ENCODE measurements around the gene GEN1. TPM values are rescaled to one million over a fixed set of nuclear protein-coding genes. Genes with fewer than 3 reads are reported as not detected.

Gene GEN1
- total and polyA plus RNA-seq, 3 donors from 2014 or later, result 12.8 to 59.1 (median 31.9) TPM

DNA sequence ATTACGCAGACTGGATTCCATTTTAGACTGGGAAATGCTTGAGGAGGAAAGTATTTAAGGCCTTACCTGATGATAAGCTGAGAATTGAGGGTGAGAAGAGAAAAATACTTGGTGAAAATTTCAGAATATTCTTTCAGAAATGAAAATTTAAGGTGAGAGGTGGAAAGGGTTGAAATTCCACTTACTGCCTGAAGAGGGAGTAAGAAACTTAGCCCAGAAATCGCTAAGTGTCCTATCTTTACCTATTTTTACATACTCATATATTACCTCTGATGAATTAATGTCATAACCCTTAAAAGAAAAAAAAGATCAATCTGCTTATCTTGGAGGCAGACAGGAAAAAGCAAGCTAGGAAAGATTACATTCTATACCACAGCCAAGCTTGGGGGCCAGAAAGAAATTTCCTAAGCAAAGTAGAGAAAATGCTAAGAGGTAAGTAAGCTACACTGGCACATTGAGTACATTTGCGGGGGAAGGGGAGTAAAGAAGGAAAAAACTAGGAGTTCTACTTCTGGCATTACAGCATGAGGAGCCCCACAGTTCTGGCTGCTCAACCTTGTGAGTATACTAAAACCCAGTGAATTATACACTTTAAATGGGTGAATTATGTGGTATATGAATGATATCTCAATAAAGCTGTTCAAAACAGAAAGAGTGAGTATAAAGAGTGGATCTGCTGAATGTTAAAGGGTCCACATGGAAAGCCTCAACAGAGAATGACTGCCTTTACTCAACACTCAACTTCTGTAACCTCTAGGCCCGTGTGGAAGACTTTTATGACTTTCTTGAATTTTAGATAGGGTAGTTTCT, 34.2 kb upstream of the GEN1 start:
- no peak for DNase-seq
- TF ChIP-seq, protein P1, sequence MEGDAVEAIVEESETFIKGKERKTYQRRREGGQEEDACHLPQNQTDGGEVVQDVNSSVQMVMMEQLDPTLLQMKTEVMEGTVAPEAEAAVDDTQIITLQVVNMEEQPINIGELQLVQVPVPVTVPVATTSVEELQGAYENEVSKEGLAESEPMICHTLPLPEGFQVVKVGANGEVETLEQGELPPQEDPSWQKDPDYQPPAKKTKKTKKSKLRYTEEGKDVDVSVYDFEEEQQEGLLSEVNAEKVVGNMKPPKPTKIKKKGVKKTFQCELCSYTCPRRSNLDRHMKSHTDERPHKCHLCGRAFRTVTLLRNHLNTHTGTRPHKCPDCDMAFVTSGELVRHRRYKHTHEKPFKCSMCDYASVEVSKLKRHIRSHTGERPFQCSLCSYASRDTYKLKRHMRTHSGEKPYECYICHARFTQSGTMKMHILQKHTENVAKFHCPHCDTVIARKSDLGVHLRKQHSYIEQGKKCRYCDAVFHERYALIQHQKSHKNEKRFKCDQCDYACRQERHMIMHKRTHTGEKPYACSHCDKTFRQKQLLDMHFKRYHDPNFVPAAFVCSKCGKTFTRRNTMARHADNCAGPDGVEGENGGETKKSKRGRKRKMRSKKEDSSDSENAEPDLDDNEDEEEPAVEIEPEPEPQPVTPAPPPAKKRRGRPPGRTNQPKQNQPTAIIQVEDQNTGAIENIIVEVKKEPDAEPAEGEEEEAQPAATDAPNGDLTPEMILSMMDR (IDR thresholded peaks at IDR 0.05), result peak; percentile 65 to 88 (median 82)
- no peak for TF ChIP-seq POLR2A (IDR thresholded peaks at IDR 0.05)
- H3K4me1 ChIP-seq, result no peaks in the 10 kb centered on the region
- H3K27ac ChIP-seq, result no peak overlapping the region
- H3K36me3 ChIP-seq (ENCODE audit: low read depth, missing control alignments), result no peaks in the 10 kb centered on the region
- H3K9me3 ChIP-seq, result no peaks in the 10 kb centered on the region
- 59 to 71% methylated on average over 4 of the region's 4 CpGs for WGBS, 2 donors
- no peaks in the 10 kb centered on the region for H3K27me3 ChIP-seq
- no peak overlapping the region for H3K4me3 ChIP-seq
- intact Hi-C loops (cut with DNase I; ENCODE audit: low total_unique reads), result no loop called here

DNA sequence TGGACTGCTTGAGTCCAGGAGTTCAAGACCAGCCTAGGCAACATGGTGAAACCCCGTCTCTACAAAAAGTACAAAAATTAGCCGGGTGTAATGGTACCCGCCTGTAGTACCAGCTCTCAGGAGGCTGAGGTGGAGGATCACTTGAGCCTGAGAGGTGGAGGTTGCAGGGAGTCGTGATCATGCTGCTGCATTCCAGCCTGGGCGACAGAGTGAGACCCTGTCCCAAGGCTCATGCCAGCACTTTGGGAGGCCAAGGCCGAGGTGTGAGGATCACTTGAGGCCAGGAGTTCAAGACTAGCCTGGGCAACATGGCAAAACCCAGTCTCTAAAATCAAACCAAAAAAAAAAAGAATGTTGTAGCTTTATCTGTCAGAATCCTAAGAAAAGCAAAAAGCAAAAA, 25.7 kb upstream of the GEN1 start:
- no peak for DNase-seq
- TF ChIP-seq, protein P1 (IDR thresholded peaks at IDR 0.05), result no peak
- no peak for TF ChIP-seq POLR2A (IDR thresholded peaks at IDR 0.05)
- H3K27ac ChIP-seq, result no peak overlapping the region
- H3K36me3 ChIP-seq (ENCODE audit: low read depth, missing control alignments), result no peaks in the 10 kb centered on the region
- no peak overlapping the region for H3K4me3 ChIP-seq
- intact Hi-C loops (cut with DNase I; ENCODE audit: low total_unique reads), result no loop called here
- 90 to 93% methylated on average over 6 of the region's 6 CpGs for WGBS, 2 donors
- no peaks in the 10 kb centered on the region for H3K27me3 ChIP-seq
- no peaks in the 10 kb centered on the region for H3K9me3 ChIP-seq
- no peaks in the 10 kb centered on the region for H3K4me1 ChIP-seq

DNA sequence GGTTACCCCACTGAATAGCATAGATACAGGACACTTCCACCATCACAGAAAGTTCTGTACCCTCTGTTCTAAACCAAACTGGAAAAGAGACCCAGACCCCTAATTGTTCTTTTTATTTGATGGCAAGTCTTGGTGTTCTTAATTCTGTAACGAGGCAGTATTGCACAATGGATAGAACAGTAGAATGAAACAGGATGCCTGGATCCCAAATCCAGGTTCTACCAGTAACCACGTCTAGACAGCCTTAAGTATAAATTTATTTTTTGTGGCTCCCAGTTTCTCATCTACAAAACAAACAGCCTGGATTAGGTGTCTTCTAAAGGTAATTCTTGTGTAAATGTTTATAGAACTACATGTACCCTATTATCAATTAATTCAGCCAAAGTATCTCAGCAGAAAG, 24.1 kb upstream of the GEN1 start:
- no peaks in the 10 kb centered on the region for H3K4me1 ChIP-seq
- no peak overlapping the region for H3K4me3 ChIP-seq
- H3K9me3 ChIP-seq, result no peaks in the 10 kb centered on the region
- TF ChIP-seq, protein P1 (IDR thresholded peaks at IDR 0.05), result no peak
- TF ChIP-seq POLR2A (IDR thresholded peaks at IDR 0.05), result no peak
- no peaks in the 10 kb centered on the region for H3K27me3 ChIP-seq
- no peak overlapping the region for H3K27ac ChIP-seq
- intact Hi-C loops (cut with DNase I; ENCODE audit: low total_unique reads), result no loop called here
- H3K36me3 ChIP-seq (ENCODE audit: low read depth, missing control alignments), result no peaks in the 10 kb centered on the region
- no peak for DNase-seq
- WGBS, 2 donors, result 93 to 96% methylated on average over 2 of the region's 2 CpGs

DNA sequence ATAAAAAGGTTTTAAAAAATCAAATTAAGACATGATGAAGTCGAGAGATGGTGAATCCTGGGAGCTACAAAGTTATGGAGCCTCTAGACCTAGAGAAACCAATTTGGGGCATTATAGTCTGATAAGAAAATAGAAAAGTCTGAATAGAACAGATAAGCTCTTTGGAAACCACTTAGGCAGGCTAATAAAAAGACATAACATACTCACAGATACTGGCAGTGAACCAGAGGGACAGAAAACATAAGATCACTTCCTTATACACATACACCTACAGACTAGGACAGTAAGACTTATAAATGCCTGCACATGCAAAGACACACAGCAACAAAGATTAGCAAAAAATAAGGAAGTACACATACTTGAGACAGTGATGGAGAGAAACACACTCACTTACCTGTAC, 20.3 kb upstream of the GEN1 start:
- Histone ChIP-seq H3K4me3 (no peak overlapping the region), H3K36me3 (ENCODE audit: low read depth, missing control alignments) (no peaks in the 10 kb centered on the region), H3K9me3 (no peaks in the 10 kb centered on the region), H3K27me3 (no peaks in the 10 kb centered on the region), H3K4me1 (no peaks in the 10 kb centered on the region), H3K27ac (no peak overlapping the region)
- intact Hi-C loops (cut with DNase I; ENCODE audit: low total_unique reads), result no loop called here
- 81% methylated on average over 1 of the region's 1 CpG for WGBS, 2 donors
- TF ChIP-seq, protein P1 (IDR thresholded peaks at IDR 0.05), result no peak
- no peak for TF ChIP-seq POLR2A (IDR thresholded peaks at IDR 0.05)
- no peak for DNase-seq

DNA sequence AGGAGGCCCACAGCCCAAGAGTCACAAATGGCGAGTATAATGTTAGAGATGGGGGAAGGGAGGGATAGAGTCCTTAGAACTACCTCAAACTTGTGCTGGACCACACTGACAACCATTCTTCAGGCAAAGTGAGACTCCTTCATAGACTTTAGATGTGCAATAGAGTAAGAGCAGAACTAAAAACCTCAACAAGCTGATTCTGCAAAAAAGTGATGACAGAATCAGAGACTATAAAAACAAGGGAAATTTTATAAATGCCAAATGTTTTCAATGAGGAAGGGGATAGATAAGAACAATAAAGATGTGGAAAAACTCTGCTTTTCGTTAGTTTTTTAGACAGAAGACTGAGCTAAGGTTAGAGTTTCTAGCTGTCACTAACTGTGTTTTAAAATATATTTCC, 18.1 kb upstream of the GEN1 start:
- DNase-seq, result no peak
- Histone ChIP-seq H3K4me3 (no peak overlapping the region), H3K27me3 (no peaks in the 10 kb centered on the region), H3K36me3 (ENCODE audit: low read depth, missing control alignments) (no peaks in the 10 kb centered on the region), H3K9me3 (no peaks in the 10 kb centered on the region), H3K4me1 (no peaks in the 10 kb centered on the region), H3K27ac (peak overlapping the region in 1 of 2 donors; percentile 20)
- TF ChIP-seq, protein P1 (IDR thresholded peaks at IDR 0.05), result no peak
- no peak for TF ChIP-seq POLR2A (IDR thresholded peaks at IDR 0.05)
- intact Hi-C loops (cut with DNase I; ENCODE audit: low total_unique reads), result no loop called here
- 91 to 95% methylated on average over 2 of the region's 2 CpGs for WGBS, 2 donors

Measured in testis (tissue), 3 donors.